ENCODE results near the gene CBR3. TPM values are rescaled to one million over a fixed set of nuclear protein-coding genes. Genes with fewer than 3 reads are reported as not detected.

Gene CBR3
- total RNA-seq, 1 experiment from 2014 or later: not detected

- peaks cover 19% of the 10 kb centered on the region for H3K4me1 Mint-ChIP-seq (ENCODE audit: low read depth, unreplicated experiment)
- peaks cover 26% of the 10 kb centered on the region for H3K4me1 ChIP-seq
- no peaks in the 10 kb centered on the region for H3K9me3 Mint-ChIP-seq (ENCODE audit: unreplicated experiment)
- H3K27me3 ChIP-seq (replicated peaks; ENCODE audit: control insufficient read depth, insufficient read depth, low read length): no peaks in the 10 kb centered on the region
- no peak for TF ChIP-seq CTCF (IDR thresholded peaks at IDR 0.05; ENCODE audit: insufficient read depth in 1 of 2, low read depth in 1 of 2, low read length in 1 of 2, severe bottlenecking in 1 of 2, unreplicated experiment in 1 of 2)
- no peak for DNase-seq
- H3K4me3 Mint-ChIP-seq (ENCODE audit: unreplicated experiment): no peak overlapping the region
- H3K27me3 Mint-ChIP-seq (ENCODE audit: insufficient read depth, unreplicated experiment): no peaks in the 10 kb centered on the region
- H3K36me3 Mint-ChIP-seq (ENCODE audit: insufficient read depth, unreplicated experiment): peaks cover 25% of the 10 kb centered on the region
- H3K27ac Mint-ChIP-seq (ENCODE audit: unreplicated experiment): no peak overlapping the region
- H3K36me3 ChIP-seq (ENCODE audit: control insufficient read depth, insufficient read depth, low read length): no peaks in the 10 kb centered on the region; the same call in 1 of the 2 replicates
- ChIA-PET POLR2A (no interaction called here), CTCF (no interaction called here)
- H3K9me3 ChIP-seq: no peaks in the 10 kb centered on the region
- no TSS peak for BruUV-seq (replicated peaks)
- intact Hi-C loops (cut with micrococcal nuclease; ENCODE audit: unreplicated experiment): no loop called here
- no peak overlapping the region for H3K4me3 ChIP-seq (ENCODE audit: low read depth, low read length)
Observed at GRCh38 chr21:36165356-36165755, 30.5 kb downstream of the CBR3 start.

- Mint-ChIP-seq H3K27me3 (ENCODE audit: insufficient read depth, unreplicated experiment) (no peaks in the 10 kb centered on the region), H3K4me1 (ENCODE audit: low read depth, unreplicated experiment) (peaks cover 19% of the 10 kb centered on the region), H3K36me3 (ENCODE audit: insufficient read depth, unreplicated experiment) (peaks cover 28% of the 10 kb centered on the region), H3K4me3 (ENCODE audit: unreplicated experiment) (no peak overlapping the region), H3K27ac (ENCODE audit: unreplicated experiment) (peak overlapping the region; percentile 39), H3K9me3 (ENCODE audit: unreplicated experiment) (no peaks in the 10 kb centered on the region)
- Histone ChIP-seq H3K36me3 (ENCODE audit: control insufficient read depth, insufficient read depth, low read length) (no peaks in the 10 kb centered on the region; the same call in 1 of the 2 replicates), H3K9me3 (no peaks in the 10 kb centered on the region), H3K4me3 (ENCODE audit: low read depth, low read length) (no peak overlapping the region), H3K4me1 (peaks cover 26% of the 10 kb centered on the region), H3K27me3 (replicated peaks; ENCODE audit: control insufficient read depth, insufficient read depth, low read length) (no peaks in the 10 kb centered on the region)
- intact Hi-C loops (cut with micrococcal nuclease; ENCODE audit: unreplicated experiment): no loop called here
- DNase-seq: peak; percentile 35 to 65
- TF ChIP-seq CTCF (IDR thresholded peaks at IDR 0.05; ENCODE audit: insufficient read depth in 1 of 2, low read depth in 1 of 2, low read length in 1 of 2, severe bottlenecking in 1 of 2, unreplicated experiment in 1 of 2): no peak
- no TSS peak for BruUV-seq (replicated peaks)
- POLR2A ChIA-PET: interaction anchor here (1.0 kb wide), 1 partner anchor 11 kb away, joined by 7 read pairs; no protein-coding TSS in a partner anchor
- CTCF ChIA-PET: interaction anchor here (1.2 to 1.3 kb wide), 2 partner anchors 11 to 43 kb away, joined by 4 to 7 read pairs; no protein-coding TSS in a partner anchor
Observed at GRCh38 chr21:36166705-36167104, 31.8 kb downstream of the CBR3 start.

- TF ChIP-seq CTCF (IDR thresholded peaks at IDR 0.05; ENCODE audit: insufficient read depth in 1 of 2, low read depth in 1 of 2, low read length in 1 of 2, severe bottlenecking in 1 of 2, unreplicated experiment in 1 of 2): no peak
- H3K4me3 ChIP-seq (ENCODE audit: low read depth, low read length): no peak overlapping the region
- BruUV-seq (replicated peaks): no TSS peak
- no peaks in the 10 kb centered on the region for H3K27me3 Mint-ChIP-seq (ENCODE audit: insufficient read depth, unreplicated experiment)
- H3K9me3 Mint-ChIP-seq (ENCODE audit: unreplicated experiment): no peaks in the 10 kb centered on the region
- H3K9me3 ChIP-seq: no peaks in the 10 kb centered on the region
- H3K4me1 Mint-ChIP-seq (ENCODE audit: low read depth, unreplicated experiment): peaks cover 17% of the 10 kb centered on the region
- DNase-seq: no peak
- ChIA-PET CTCF (no interaction called here), POLR2A (no interaction called here)
- H3K36me3 Mint-ChIP-seq (ENCODE audit: insufficient read depth, unreplicated experiment): peaks cover 31% of the 10 kb centered on the region
- peaks cover 26% of the 10 kb centered on the region for H3K4me1 ChIP-seq
- intact Hi-C loops (cut with micrococcal nuclease; ENCODE audit: unreplicated experiment): no loop called here
- no peaks in the 10 kb centered on the region; the same call in 1 of the 2 replicates for H3K36me3 ChIP-seq (ENCODE audit: control insufficient read depth, insufficient read depth, low read length)
- H3K4me3 Mint-ChIP-seq (ENCODE audit: unreplicated experiment): no peak overlapping the region
- no peaks in the 10 kb centered on the region for H3K27me3 ChIP-seq (replicated peaks; ENCODE audit: control insufficient read depth, insufficient read depth, low read length)
- no peak overlapping the region for H3K27ac Mint-ChIP-seq (ENCODE audit: unreplicated experiment)
Observed at GRCh38 chr21:36167541-36167940, 32.7 kb downstream of the CBR3 start.
